BJ (cell line): Measurements from ENCODE around the gene NAA60. TPM values are rescaled to one million over a fixed set of nuclear protein-coding genes. Genes with fewer than 3 reads are reported as not detected.

Experiments used
- CTCF ChIA-PET: fragments of 350-600 bp; formaldehyde crosslinking; extraction: SDS; loops from one replicate; lab custom pipeline; 2021; ENCODE audit warnings: antibody characterized with exemption, inconsistent platforms; lab: Yijun Ruan, JAX
- POLR2A ChIA-PET: fragments of 300-600 bp; sonication (Branson Sonifier 250); formaldehyde crosslinking; extraction: SDS; loops from one replicate; lab custom pipeline; 2021; ENCODE audit warnings: antibody characterized with exemption; lab: Charles Lee
- DNase-seq: peaks from one replicate; pipeline ENCODE4 v3.0.0-alpha.2; 2011; ENCODE audit warnings: low read depth
- H3K27me3 ChIP-seq: 2 replicates; pipeline ENCODE4 v1.6.0; 2011; ENCODE audit warnings: low read length; ENCODE audit not compliant: control insufficient read depth, insufficient read depth
- H3K36me3 ChIP-seq: 2 replicates; pipeline ENCODE4 v1.5.1; 2011; ENCODE audit warnings: low read length; ENCODE audit not compliant: control insufficient read depth, insufficient read depth
- H3K4me3 ChIP-seq: 2 replicates; pipeline ENCODE4 v1.5.1; 2011; ENCODE audit warnings: low read depth, mild to moderate bottlenecking, control low read depth, low read length
- CTCF ChIP-seq: IDR thresholded peaks from 2 replicates; pipeline ENCODE4 v1.5.1; 2011; ENCODE audit warnings: low read depth, mild to moderate bottlenecking, control low read depth, inconsistent platforms, low read length, moderate library complexity; ENCODE audit not compliant: insufficient read depth
- polyA plus RNA-seq: library from polyadenylated mRNA; depleted of rRNA; stranded (reverse); fragments of >200 nt; gene quantifications from 2 replicates; pipeline ENCODE4 v1.2.3, GENCODE V29; 2011

NAA60 gene
- polyA plus RNA-seq, 1 experiment, result 21.7 TPM

DNA sequence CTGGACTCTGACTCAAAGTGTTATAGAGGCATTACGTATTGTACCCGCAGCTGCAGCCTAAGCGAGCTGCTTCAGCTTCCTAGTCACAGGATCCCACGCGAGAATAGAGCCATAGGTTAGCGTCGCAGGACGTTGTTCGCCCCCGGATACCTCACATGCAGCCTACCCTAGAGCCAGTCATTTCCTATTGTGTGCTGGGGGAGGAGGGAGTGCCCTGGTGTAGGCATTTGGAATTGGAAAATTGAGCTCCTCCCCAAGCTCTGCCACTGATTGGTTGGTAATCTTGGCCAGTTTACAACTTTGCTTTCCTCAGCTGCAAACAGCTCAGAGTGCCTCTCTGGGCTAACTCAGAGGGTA, 530 bp downstream of the NAA60 start:
- CTCF ChIA-PET, result interaction anchor here (0.6 to 1.3 kb wide), 4 partner anchors 9 to 499 kb away, joined by 3 to 4 read pairs (median 3); partner anchors contain the start of genes ZNF174 and ZSCAN32
- DNase-seq, result no peak
- Histone ChIP-seq H3K27me3 (no peaks in the 10 kb centered on the region), H3K36me3 (no peaks in the 10 kb centered on the region), H3K4me3 (peak overlapping the region; percentile 65)
- POLR2A ChIA-PET, result interaction anchor here (0.6 to 1.3 kb wide), 4 partner anchors 13 to 689 kb away, joined by 3 to 5 read pairs (median 4); partner anchors contain the start of gene ZSCAN32
- TF ChIP-seq CTCF, result no peak

DNA sequence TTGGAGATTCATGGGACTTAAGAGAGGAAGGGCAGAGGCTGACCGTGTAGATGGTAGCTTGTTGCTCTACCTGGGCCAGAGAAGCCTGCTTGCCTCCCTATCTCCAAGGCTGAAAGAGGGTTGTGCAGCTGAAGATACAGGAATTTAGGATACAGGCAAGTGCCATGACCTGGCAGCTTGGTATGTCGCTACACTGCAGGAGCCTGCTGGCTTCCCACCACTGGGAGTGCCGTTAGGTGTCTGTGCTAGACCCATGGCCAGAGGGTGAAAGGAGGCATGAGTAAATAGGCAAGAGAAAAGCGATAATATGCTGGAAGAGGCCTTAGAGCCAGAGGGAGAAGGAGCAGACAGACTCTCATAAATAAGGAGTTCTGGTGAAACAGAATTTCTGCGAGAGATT, 10.6 kb downstream of the NAA60 start:
- no peak for DNase-seq
- no peaks in the 10 kb centered on the region for H3K36me3 ChIP-seq
- ChIA-PET CTCF (no interaction called here), POLR2A (no interaction called here)
- no peak overlapping the region for H3K4me3 ChIP-seq
- TF ChIP-seq CTCF, result no peak
- no peaks in the 10 kb centered on the region for H3K27me3 ChIP-seq

DNA sequence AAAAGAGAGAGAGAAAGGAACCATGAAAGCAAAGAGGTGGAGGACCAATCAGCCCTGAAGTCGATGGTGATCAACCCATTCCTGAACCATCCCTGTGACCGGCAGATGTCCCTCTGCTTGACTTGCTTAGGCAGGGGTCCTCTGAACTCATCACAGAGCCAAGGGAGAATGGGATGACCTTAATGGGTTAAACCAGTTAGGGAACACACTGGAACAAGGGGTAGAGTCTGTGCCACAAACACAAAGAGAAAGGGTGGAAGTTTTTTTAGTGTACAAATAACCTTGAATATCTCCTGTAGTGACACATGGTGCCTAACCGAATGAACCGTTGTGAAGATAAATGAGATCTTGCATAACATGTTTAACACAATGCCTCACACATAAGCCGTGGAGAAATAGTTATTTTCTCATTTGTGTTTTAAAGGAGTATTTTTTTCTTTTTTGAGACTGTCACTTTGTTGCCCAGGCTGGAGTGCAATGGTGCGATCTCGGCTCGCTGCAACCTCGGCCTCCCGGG, 11.2 kb downstream of the NAA60 start:
- no peak for TF ChIP-seq CTCF
- ChIA-PET CTCF (no interaction called here), POLR2A (no interaction called here)
- no peaks in the 10 kb centered on the region for H3K27me3 ChIP-seq
- no peak for DNase-seq
- no peak overlapping the region for H3K4me3 ChIP-seq
- H3K36me3 ChIP-seq, result no peaks in the 10 kb centered on the region

DNA sequence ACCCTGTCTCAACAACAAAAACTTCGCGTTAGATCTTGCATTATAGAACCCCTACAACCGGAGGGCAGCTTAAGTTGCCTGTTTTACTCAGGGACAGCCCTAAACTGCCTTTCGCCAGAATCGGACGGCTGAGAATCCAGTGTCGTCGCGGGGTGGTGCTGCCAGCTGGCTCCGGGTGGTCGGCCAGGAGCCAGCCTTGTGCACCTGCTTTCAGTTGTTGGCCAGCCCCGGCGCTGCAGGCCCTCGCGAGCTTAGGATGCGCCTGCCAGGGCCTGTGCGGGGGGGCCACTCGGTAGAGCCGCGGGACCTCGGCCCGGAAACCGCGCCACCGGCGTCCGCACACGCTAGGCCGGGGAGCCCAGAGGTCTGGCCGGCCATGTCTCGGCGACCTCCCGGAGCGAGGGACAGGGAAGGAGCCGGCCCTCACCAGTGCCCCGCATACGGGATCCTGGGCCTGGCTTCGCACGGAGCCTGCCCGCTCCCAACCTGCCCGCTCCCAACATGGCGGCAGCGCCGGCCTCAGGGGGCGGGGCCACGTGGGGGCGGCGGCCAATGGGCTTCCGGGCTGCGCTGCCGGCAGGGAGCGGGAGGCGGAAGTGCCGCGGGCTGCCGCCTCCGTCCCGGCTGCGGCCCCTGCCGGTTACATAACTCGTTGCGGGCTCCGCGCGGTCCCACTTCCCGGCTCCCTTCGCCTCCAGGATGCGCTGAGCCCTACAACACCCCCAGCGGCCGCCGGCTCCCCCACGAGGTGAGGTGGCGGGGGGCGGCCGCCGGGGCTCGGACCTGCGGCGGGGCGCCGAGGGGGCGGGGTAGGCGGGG, 14.2 kb downstream of the NAA60 start:
- peak; percentile 41 for TF ChIP-seq CTCF
- Histone ChIP-seq H3K36me3 (peaks cover 1% of the 10 kb centered on the region; the same call in 1 of the 2 replicates), H3K4me3 (peak overlapping the region; percentile 97), H3K27me3 (no peaks in the 10 kb centered on the region)
- no peak for DNase-seq
- CTCF ChIA-PET, result no interaction called here
- POLR2A ChIA-PET, result interaction anchor here (0.6 to 0.9 kb wide), 2 partner anchors 14 to 20 kb away, joined by 3 to 10 read pairs; no protein-coding TSS in a partner anchor

DNA sequence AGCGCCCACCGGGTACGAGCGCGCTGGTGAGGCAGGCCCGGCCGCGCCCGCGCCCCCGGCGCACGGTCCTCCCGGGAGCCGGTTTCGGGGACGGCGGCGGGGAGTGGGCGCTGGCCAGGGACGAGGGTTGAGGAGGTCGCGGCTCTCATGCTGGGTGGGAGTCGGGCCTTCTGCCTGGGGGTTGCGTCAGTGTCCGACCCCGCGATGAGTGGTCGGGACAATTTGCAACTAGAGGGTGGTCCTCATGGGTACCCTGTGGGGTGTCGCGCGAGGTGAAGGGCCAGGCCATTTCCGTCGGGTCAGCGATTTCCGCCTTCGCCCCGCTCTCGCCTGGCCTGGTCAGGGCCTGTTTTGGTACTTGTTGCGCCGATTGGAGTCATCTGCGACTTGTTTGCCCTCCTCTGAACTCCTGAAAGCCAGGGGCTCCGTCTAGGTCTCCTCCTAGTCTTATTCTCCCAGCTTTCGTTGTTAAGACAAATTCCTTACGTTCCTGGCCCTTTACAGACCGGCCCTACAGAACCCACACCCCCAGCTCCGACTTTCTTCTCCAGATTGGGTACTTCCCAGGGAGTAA, 14.9 kb downstream of the NAA60 start:
- POLR2A ChIA-PET, result no interaction called here
- CTCF ChIA-PET, result no interaction called here
- Histone ChIP-seq H3K27me3 (no peaks in the 10 kb centered on the region), H3K4me3 (peak overlapping the region; percentile 97), H3K36me3 (peaks cover 1% of the 10 kb centered on the region; the same call in 1 of the 2 replicates)
- no peak for DNase-seq
- no peak for TF ChIP-seq CTCF
